H54 (cell line): ENCODE measurements around the gene TSNAX.

ENCODE experiments used
- DNase-seq: peaks from one replicate; pipeline ENCODE4 v3.0.0; 2011; ENCODE audit warnings: low spot score, mixed read lengths; ENCODE audit not compliant: insufficient read length
- FAIRE-seq: peaks from 3 replicates; lab custom pipeline; 2011; peaks lifted over from hg19 to GRCh38; lab: Jason Lieb, UNC
- POLR2A ChIP-seq: IDR thresholded peaks from 2 replicates; pipeline ENCODE4 v1.6.1; 2011; ENCODE audit warnings: low read depth, mild to moderate bottlenecking, low read length

Gene TSNAX

DNA sequence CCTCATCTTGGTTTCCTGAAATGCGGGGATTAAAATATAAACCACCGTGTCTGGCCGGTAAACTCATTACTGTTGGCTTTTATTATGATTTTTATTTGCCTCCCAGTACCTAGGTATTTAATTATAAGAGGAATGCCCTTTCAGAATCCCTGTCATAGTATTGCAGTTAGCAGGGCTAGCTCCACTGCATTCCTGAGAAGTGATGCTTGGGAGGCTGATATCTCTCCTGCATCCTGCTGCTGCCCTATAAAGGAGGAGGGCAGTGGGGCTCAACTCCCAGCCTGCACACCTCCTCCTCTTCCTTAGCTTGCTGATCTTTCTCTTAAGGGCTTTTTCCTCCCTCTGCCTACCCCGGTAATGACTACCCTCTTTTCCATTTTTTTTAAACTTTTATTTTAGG, 78.2 kb downstream of the TSNAX start:
- DNase-seq = no peak
- FAIRE-seq = no peak
- no peak for TF ChIP-seq POLR2A

DNA sequence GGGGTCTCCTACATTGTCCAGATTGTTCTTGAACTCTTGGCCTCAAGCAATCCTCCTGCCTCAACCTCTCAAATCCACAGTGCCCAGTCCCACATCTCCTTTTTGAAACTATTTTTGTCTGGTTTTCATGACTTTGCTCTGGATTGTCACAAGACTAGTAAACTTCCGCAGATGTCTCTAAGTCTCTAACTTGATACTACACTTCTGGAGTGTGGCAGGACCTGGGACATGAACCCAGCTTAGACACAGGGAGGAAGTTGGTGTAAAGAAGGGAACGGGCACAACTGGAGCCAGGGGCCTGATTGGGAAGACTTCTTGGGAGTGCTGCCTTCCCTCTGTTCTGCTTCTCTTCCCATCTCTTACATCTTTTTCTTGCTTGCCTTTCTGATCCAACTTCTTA, 81.9 kb downstream of the TSNAX start:
- no peak for TF ChIP-seq POLR2A
- no peak for FAIRE-seq
- DNase-seq = no peak

DNA sequence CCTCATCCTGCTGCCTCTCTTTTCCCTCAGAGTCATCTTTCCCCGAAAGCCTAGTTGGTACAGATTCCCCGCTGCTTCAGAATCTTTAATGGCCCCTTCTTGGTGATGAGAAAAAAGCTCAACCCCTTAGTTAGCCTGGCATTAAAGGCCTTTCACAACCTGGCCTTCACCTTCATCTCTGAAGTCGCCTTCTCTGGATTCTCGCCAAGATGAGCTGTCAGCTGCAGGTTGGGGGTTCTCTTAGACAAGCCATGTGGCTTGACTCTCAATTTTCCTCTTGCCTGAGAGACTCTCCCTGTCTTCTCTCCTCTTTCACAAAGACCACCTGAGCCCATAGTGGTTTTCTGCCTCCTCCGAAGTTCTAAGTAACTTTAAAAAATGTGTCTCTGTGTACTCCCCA, 82.6 kb downstream of the TSNAX start:
- FAIRE-seq = no peak
- no peak for TF ChIP-seq POLR2A

DNA sequence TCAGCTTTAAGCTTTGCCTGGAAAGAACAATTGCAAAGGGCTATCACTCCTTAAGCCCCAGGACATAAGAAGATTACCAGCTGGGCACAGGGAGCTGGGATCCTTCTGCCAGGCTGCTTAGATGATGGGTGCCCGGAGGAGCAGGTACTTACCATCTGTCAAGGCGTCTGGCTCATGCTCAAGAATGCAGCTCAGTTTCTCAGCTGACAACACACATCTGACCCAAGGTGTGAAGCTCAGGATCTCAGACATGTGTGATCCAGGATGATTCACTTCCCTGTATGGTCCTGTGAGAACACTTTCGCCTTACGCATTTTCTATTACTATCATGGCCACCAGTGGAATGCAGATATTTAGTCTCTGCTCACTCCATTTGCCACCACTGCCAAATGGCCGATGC, 83.4 kb downstream of the TSNAX start:
- FAIRE-seq (no peak), DNase-seq (no peak)
- TF ChIP-seq POLR2A = no peak

More for the DNA sequence above, 82.6 kb downstream of the TSNAX start:
- no peak for DNase-seq

DNA sequence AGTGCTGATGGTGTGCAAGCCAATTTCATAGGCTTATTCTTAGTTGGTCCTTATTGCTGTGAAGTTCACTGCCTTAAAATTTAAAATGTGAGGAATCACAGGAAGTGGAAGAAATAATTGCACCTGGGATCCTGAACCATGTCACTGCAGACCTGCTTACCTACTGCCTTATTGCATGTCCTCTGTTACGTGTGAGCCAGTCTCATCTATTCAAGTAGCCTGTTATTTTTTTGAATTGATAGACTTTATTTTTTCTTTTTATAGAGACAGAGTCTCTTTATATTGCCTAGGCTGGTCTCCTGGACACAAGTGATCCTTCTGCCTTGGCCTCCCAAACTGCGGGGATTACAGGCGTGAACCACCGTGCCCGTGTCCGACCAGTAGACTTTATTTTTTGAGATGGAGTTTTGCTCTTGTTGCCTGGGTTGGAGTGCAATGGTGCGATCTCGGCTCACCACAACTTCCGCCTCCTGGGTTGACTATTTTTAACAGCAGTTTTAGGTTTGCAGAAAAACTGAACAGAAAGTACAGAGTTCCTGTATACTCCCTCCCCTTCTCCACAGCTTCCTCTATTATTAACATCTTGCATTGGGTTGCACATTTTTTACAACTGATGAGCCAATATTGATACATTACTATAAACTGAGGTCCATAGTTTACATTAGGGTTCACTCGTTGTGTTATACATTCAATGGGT, 84.1 kb downstream of the TSNAX start:
- TF ChIP-seq POLR2A = no peak
- DNase-seq (no peak), FAIRE-seq (no peak)

GRCh38 chr1:231613419-231614349, 85.2 kb downstream of the TSNAX start:
- no peak for DNase-seq
- no peak for TF ChIP-seq POLR2A
- FAIRE-seq = no peak
